GM12873 (cell line): ENCODE data around the gene RBM7.

ENCODE experiments used
- TF ChIP-seq, protein P1 (sequence below): IDR thresholded peaks from 2 replicates; pipeline ENCODE4 v1.5.1; 2012; ENCODE audit warnings: low read depth, mild to moderate bottlenecking, moderate library complexity, low read length, control low read depth; ENCODE audit not compliant: insufficient read depth; ENCODE audit errors: missing control alignments

The RBM7 gene

DNA sequence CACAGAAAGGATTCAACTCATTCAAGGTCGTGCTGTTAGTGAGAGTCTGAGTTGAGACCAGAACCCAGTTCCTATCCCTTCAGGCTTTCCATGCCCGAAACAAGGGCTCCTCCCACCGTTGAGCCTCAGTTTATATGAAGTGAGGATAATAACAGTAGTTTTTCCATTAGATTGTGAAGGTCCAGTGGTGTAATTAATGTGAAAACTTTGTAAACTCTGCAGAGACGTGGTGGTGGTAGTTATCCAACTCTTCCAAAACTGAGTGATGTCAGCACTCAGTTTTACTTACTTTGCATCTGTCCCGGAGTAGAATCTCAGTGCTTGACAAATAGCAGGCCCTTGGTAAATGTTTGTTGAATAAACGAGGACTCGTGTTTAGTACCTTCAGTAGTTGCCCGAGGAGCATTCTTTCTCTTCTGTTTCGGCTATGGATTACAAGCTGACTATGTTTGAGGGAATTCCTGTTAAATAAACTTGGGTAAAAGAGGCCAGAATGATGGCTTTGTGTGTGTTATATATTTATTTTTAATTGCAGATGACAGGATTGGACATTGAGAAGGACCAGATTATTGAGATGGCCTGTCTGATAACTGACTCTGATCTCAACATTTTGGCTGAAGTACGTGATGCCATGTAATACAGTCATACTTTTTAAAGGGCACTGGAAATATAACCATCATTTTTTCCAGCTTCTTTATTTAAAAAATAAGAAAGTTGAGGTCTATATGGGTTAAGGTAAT, 39.8 kb downstream of the RBM7 start:
- TF ChIP-seq, protein P1, sequence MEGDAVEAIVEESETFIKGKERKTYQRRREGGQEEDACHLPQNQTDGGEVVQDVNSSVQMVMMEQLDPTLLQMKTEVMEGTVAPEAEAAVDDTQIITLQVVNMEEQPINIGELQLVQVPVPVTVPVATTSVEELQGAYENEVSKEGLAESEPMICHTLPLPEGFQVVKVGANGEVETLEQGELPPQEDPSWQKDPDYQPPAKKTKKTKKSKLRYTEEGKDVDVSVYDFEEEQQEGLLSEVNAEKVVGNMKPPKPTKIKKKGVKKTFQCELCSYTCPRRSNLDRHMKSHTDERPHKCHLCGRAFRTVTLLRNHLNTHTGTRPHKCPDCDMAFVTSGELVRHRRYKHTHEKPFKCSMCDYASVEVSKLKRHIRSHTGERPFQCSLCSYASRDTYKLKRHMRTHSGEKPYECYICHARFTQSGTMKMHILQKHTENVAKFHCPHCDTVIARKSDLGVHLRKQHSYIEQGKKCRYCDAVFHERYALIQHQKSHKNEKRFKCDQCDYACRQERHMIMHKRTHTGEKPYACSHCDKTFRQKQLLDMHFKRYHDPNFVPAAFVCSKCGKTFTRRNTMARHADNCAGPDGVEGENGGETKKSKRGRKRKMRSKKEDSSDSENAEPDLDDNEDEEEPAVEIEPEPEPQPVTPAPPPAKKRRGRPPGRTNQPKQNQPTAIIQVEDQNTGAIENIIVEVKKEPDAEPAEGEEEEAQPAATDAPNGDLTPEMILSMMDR, result no peak

DNA sequence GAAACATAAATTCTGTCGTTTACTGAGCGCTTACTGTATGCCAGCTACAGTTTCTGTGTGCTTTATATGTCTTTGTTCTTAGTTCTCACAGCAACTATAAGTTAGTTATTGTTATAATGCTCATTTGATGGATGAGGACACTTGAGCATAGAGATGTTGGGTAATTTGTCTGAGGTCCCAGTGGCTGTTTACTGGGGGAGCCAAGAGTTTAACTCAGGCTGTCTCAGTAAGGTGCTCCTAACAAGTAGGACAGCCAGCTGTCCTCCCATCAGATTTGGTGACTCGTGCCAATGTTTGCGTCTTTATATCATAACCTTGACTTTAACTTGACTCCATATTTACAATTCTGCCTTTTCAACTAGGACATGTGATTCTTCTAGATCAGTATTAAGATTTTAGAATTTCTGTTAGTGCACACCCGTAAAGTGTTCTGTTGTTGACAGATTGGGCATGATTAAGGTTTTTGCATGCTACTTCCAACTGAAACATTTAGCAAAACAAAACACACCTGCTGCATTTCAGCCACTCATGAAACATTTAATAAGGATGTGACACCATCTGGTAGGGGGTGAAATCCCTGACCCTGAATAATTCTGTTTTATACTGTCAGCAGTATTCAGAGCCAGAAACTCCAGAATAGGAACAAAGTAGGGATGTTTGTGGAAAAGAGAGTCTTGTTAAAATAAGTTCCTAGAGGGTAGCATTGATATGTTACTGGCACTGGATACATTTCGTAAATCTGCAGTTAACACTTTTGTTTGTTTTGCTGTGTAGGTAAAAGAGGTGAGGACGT, 40.7 kb downstream of the RBM7 start:
- TF ChIP-seq, protein P1, result no peak

DNA sequence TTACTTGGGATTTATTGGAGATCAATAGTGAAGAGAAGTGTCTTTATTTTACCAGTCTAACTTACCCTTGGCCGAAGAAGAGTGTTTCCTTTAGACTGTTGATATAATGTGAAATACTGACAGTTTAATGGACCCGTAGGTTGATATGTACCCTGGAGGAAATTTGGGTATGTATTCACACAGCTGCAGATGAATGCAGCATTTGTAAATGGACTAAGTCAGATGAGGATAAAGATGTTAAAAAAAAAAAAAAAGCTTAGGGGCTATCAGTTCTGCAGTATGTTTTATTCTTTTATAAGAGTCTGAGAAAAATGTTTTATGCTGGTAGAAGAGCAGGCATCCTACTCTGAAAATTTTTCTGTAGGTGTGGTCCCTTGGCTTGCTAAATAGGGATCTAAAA, 41.5 kb downstream of the RBM7 start:
- TF ChIP-seq, protein P1, result no peak

DNA sequence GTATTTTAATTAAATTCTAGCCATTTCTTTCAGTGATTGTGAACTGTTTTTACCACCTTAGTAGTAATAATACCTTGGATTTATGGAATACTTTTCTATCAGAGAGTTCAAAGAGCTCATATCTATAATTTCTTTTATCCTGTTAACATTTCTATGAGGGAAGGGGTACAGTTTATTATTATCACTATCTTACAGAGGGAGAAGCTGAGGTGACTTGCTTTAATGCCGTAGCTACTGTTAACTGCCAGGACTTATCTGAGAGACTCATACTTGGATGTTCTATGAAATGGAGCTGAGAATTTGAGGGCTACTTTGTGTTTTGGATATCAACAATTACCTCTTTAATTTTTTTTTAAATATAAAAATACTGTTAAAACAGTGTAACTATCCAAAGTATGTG, 42.1 kb downstream of the RBM7 start:
- TF ChIP-seq, protein P1, result no peak

DNA sequence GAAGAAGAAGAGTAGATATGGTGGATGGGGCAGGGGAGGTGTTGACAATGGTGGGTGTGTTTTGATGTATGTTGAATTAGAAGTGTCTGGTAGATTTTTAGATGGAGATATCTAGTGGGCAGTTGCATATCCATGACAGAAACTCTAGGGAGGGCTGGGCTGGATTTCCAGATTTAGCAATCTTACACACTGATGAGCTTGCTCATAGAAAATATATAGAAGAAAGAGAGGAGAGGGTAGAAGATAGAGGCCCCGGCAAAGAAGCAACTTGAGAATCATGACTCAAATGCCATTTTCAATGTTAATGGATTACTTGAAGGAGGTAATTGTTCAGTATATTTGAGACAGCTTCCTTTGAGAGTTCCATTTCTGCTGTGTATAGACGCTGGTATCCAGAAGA, 47.0 kb downstream of the RBM7 start:
- TF ChIP-seq, protein P1, result no peak

DNA sequence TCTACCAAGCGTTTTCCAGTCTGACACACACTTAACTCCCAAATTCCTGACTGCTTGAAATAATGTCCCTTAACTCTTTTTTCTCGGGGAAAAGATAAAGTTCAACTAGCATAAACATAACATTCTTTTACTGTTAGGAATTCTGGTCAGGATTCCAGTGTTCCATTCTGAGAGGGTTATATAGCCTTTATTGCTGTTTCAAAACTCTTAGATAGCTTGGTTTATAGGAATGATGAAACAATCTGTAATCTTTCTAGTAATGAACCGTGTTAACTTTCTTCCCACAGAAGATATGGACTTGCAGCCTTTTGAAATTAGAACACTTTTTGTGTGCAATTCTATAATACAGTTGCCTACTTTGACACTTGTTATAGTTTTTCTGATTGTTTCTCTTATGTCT, 47.4 kb downstream of the RBM7 start:
- TF ChIP-seq, protein P1, result no peak

DNA sequence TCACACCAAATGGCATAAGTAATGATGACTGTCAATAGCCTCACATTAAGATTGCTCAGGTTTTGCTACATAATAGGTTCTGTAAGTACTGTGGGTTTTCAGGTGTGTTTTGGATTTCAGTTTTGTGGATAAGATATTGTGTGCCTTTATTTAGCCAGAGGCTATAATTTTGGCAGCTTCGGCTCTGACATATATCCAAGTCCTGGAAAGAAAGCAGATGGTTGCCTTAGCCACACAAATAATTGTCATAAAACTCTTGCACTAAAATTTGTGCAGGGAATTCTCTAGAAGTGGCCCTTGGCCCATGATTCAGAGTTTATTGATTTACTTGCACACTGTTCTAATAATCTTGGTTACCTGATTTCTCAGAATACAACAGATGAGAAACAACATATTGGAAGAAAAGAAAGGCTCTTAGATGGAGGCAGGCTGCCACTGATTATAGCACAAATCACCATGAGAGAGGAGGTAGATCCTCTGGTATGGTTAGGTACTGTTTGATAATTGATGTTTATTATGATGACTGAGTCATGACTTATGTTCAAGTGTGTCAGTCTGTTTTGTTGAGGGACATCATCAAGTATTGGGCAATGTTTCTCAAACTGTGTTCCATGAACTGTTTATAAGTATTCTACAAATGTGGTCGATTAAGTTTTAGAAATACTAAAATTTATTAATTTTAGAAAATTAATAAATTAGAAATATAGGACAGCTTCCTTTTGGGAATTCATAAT, 48.5 kb downstream of the RBM7 start:
- TF ChIP-seq, protein P1, result no peak
